HK-2 (cell line): ENCODE measurements around the gene SEZ6L.

Experiments used
- DNase-seq: peaks from one replicate; pipeline ENCODE4 v3.0.0-alpha.2; 2018; ENCODE audit not compliant: unreplicated experiment

Gene SEZ6L

GRCh38 chr22:26334232-26334631 lies 165.0 kb downstream of the SEZ6L start:
- no peak for DNase-seq

- no peak for DNase-seq
Measured at GRCh38 chr22:26336773-26337172, 167.5 kb downstream of the SEZ6L start.

- DNase-seq: no peak
Measured at GRCh38 chr22:26339755-26340154, 170.5 kb downstream of the SEZ6L start.

GRCh38 chr22:26342745-26343410 lies 173.6 kb downstream of the SEZ6L start:
- DNase-seq: no peak

GRCh38 chr22:26345496-26345895 lies 176.2 kb downstream of the SEZ6L start:
- no peak for DNase-seq

- no peak for DNase-seq
Measured at GRCh38 chr22:26348810-26349526, 179.7 kb downstream of the SEZ6L start.

GRCh38 chr22:26354707-26355106 lies 185.4 kb downstream of the SEZ6L start:
- no peak for DNase-seq

- DNase-seq: no peak
Measured at GRCh38 chr22:26357281-26357680, 188.0 kb downstream of the SEZ6L start.

- no peak for DNase-seq
Measured at GRCh38 chr22:26357813-26358212, 188.6 kb downstream of the SEZ6L start.

GRCh38 chr22:26359156-26359555 lies 189.9 kb downstream of the SEZ6L start:
- no peak for DNase-seq

- DNase-seq: peak; percentile 68
Measured at GRCh38 chr22:26360169-26360885, 191.1 kb downstream of the SEZ6L start.

- no peak for DNase-seq
Measured at GRCh38 chr22:26362471-26362870, 193.2 kb downstream of the SEZ6L start.

GRCh38 chr22:26364066-26365015 lies 195.1 kb downstream of the SEZ6L start:
- DNase-seq: peak; percentile 62

- DNase-seq: peak; percentile 37
Measured at GRCh38 chr22:26367402-26368245, 198.4 kb downstream of the SEZ6L start.

- no peak for DNase-seq
Measured at GRCh38 chr22:26372890-26373289, 203.6 kb downstream of the SEZ6L start.

GRCh38 chr22:26374391-26375026 lies 205.2 kb downstream of the SEZ6L start:
- no peak for DNase-seq

GRCh38 chr22:26377170-26377830 lies 208.0 kb downstream of the SEZ6L start:
- no peak for DNase-seq

- no peak for DNase-seq
Measured at GRCh38 chr22:26380072-26380830, 211.0 kb downstream of the SEZ6L start.

- DNase-seq: no peak
Measured at GRCh38 chr22:26382782-26383181, 213.5 kb downstream of the SEZ6L start.
